Upper lobe of left lung (tissue), 4 donors: ENCODE measurements around the gene ACTL6A.

Experiments
- EP300 ChIP-seq, 4 donors: sonication (generic); formaldehyde crosslinking; IDR thresholded peaks; one replicate each; pipeline ENCODE4 v1.5.1; 2017; ENCODE audit warnings: antibody characterized with exemption in 4 of 4, control low read depth in 2 of 4
- POLR2A ChIP-seq, 4 donors: fragments of 450-650 bp; IDR thresholded peaks; one replicate each; pipeline ENCODE4 v1.5.1; 2016 to 2017; ENCODE audit warnings: antibody characterized with exemption in 4 of 4, mild to moderate bottlenecking in 2 of 4
- POLR2AphosphoS5 ChIP-seq, 2 donors: sonication (generic); formaldehyde crosslinking; IDR thresholded peaks; one replicate each; pipeline ENCODE4 v1.5.1; 2017; ENCODE audit warnings: antibody characterized with exemption in 2 of 2
- TF ChIP-seq, protein P1 (sequence below), 6 experiments: fragments of 450-650 bp in 4 of 6; fragments of 200-600 bp in 2 of 6; sonication (generic) in 2 of 6; IDR thresholded peaks; one replicate each; pipeline ENCODE4 v1.5.1; 2016 to 2019; ENCODE audit warnings: antibody characterized with exemption in 6 of 6

DNA sequence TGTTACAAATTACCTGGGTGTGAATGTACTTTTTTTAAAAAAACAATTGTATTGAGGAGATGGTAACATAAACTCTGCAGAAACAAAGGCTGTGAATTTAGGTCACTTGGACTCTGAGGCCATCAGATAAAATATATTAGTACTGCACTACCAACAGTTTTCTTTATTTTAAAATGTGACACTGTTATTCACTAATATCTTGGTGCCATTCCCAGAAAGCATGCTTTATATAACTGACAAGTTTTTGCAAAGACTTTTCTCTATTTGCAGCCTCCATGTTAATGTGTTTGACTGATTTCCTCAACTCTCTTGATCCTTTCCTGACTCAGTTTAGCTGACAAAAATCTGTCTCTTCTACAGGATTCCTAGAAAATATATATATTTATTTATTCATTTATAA is 26.5 kb upstream of the ACTL6A start:
- TF ChIP-seq, protein P1, sequence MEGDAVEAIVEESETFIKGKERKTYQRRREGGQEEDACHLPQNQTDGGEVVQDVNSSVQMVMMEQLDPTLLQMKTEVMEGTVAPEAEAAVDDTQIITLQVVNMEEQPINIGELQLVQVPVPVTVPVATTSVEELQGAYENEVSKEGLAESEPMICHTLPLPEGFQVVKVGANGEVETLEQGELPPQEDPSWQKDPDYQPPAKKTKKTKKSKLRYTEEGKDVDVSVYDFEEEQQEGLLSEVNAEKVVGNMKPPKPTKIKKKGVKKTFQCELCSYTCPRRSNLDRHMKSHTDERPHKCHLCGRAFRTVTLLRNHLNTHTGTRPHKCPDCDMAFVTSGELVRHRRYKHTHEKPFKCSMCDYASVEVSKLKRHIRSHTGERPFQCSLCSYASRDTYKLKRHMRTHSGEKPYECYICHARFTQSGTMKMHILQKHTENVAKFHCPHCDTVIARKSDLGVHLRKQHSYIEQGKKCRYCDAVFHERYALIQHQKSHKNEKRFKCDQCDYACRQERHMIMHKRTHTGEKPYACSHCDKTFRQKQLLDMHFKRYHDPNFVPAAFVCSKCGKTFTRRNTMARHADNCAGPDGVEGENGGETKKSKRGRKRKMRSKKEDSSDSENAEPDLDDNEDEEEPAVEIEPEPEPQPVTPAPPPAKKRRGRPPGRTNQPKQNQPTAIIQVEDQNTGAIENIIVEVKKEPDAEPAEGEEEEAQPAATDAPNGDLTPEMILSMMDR (IDR thresholded peaks at IDR 0.05) = no peak
- TF ChIP-seq POLR2A (IDR thresholded peaks at IDR 0.05) (no peak), POLR2AphosphoS5 (IDR thresholded peaks at IDR 0.05) (no peak), EP300 (IDR thresholded peaks at IDR 0.05) (no peak)
